Stomach (tissue), 9 donors: Measurements from ENCODE around the gene CEMP1. TPM values are rescaled to one million over a fixed set of nuclear protein-coding genes. Genes with fewer than 3 reads are reported as not detected.

Experiments used
- DNase-seq, 2 donors: peaks; one replicate each; pipeline versions ENCODE4 v3.0.0 to v3.0.0-alpha.2; 2013 to 2019
- H3K27ac ChIP-seq, 5 donors: fragments of 200-600 bp in 4 of 5; sonication (generic) in 4 of 5; one replicate each; pipeline ENCODE4 v1.5.1; 2013 to 2019; ENCODE audit warnings: mild to moderate bottlenecking in 1 of 5, moderate library complexity in 1 of 5
- H3K27me3 ChIP-seq, 3 donors: fragments of 200-600 bp; sonication (generic); one replicate each; pipeline ENCODE4 v1.5.1; 2017 to 2019; ENCODE audit warnings: mixed run types in 1 of 3
- H3K36me3 ChIP-seq, 4 donors: fragments of 200-600 bp; sonication (generic); 1 replicate in 3 of 4; 2 replicates in 1 of 4; pipeline ENCODE4 v1.5.1; 2016 to 2019
- H3K4me1 ChIP-seq, 4 donors: fragments of 200-600 bp; sonication (generic); one replicate each; pipeline ENCODE4 v1.5.1; 2016 to 2019
- H3K4me3 ChIP-seq, 4 donors: fragments of 200-600 bp; sonication (generic) in 3 of 4; one replicate each; pipeline ENCODE4 v1.5.1; 2016 to 2019; ENCODE audit warnings: mild to moderate bottlenecking in 1 of 4
- H3K9me3 ChIP-seq, 4 donors: fragments of 200-600 bp; sonication (generic); one replicate each; pipeline ENCODE4 v1.5.1; 2016 to 2019
- CTCF ChIP-seq, 7 experiments: fragments of 450-650 bp in 4 of 7; fragments of 200-600 bp in 3 of 7; sonication (generic) in 3 of 7; IDR thresholded peaks; one replicate each; pipeline ENCODE4 v1.5.1; 2016 to 2019; ENCODE audit warnings: antibody characterized with exemption in 7 of 7, control low read depth in 2 of 7, mild to moderate bottlenecking in 1 of 7
- EP300 ChIP-seq: sonication (generic); formaldehyde crosslinking; IDR thresholded peaks from one replicate; pipeline ENCODE4 v1.6.1; 2017; ENCODE audit warnings: antibody characterized with exemption
- POLR2A ChIP-seq, 4 donors: fragments of 450-650 bp; IDR thresholded peaks; one replicate each; pipeline ENCODE4 v1.6.1; 2016; ENCODE audit warnings: antibody characterized with exemption in 4 of 4, control low read depth in 2 of 4, mild to moderate bottlenecking in 1 of 4, moderate library complexity in 1 of 4
- POLR2AphosphoS5 ChIP-seq, 3 donors: sonication (generic); formaldehyde crosslinking; IDR thresholded peaks; one replicate each; pipeline ENCODE4 v1.6.1; 2016; ENCODE audit warnings: antibody characterized with exemption in 3 of 3
- WGBS, 5 donors: extraction: QIAGEN DNeasy Blood & Tissue Kit in 3 of 5; methylation state at CpG; one replicate each; pipeline versions ENCODE4 v1.1.5 to v1.1.7; 2013 to 2018; 5-methylcytosine and 5-hydroxymethylcytosine counted together
- intact Hi-C: fragments of 100-400 bp; cut with DNase I; formaldehyde crosslinking; loops from one replicate; pipeline ENCODE4 v1.15.1; 2023; ENCODE audit warnings: low total_unique reads
- polyA plus RNA-seq, 3 donors: library from polyadenylated mRNA; stranded (reverse); fragments of 200-250 nt; gene quantifications; one replicate each; pipeline ENCODE4 v1.2.3, GENCODE V29; 2013
- small RNA-seq, 4 donors: library from RNA; depleted of rRNA; stranded (forward); fragments of <200 nt; gene quantifications; one replicate each; pipeline ENCODE3, GENCODE V24; 2016
- total RNA-seq, 5 donors: library from RNA; depleted of rRNA; stranded (reverse); fragments of >200 nt; gene quantifications; one replicate each; pipeline versions ENCODE4 v1.1.0 to v1.2.3, GENCODE V29; 2014 to 2016
- donor health status: healthy with polysubstance abuse.
- donor health status: Bipolar disorder and iron deficiency.
- donor health status: healthy.

CEMP1 gene
- total and polyA plus RNA-seq, 8 donors, result 0.43 to 0.61 (median 0.58) TPM; not detected in 5

GRCh38 chr16:2480948-2481347 lies 50.3 kb downstream of the CEMP1 start:
- Histone ChIP-seq H3K4me1 (peaks cover 24 to 67% (median 51%) of the 10 kb centered on the region in 4 donors), H3K9me3 (no peaks in the 10 kb centered on the region), H3K4me3 (no peak overlapping the region), H3K27ac (peak overlapping the region in 3 of 5 donors; percentile 14 to 32 (median 30)), H3K27me3 (no peaks in the 10 kb centered on the region), H3K36me3 (peaks cover 0 to 6% (median 4%) of the 10 kb centered on the region in 4 donors)
- peak in 1 of 2 donors; percentile 79 for DNase-seq
- WGBS, 5 donors, result 31 to 57% (median 44%) methylated on average over 11 to 12 of the region's 12 CpGs
- intact Hi-C loops, result no loop called here
- TF ChIP-seq POLR2A (IDR thresholded peaks at IDR 0.05), result no peak
- peak in 2 of 3 donors; percentile 7 to 9 for TF ChIP-seq POLR2AphosphoS5 (IDR thresholded peaks at IDR 0.05)
- no peak for TF ChIP-seq EP300
- TF ChIP-seq CTCF (IDR thresholded peaks at IDR 0.05), result no peak

Small RNAs within 50 kb of the gene (small RNA-seq; reads per million reads assigned to genes)
- gene AC093525.1 (0 reads per million in 4 donors), gene MIR3178 (0 to 0.15 (median 0) reads per million in 4 donors)

Other genes starting within 250 kb of the CEMP1 start
- 10 to 100 TPM in 1 of 5 donors, 1 to 10 TPM in 4; 3.8 to 39.3 (median 4.9) TPM for gene ABCA3, start 190.7 kb downstream of the CEMP1 start, total RNA-seq
- gene ABCA3, start 190.7 kb downstream of the CEMP1 start, polyA plus RNA-seq, result 1 to 10 TPM in 2 of 3 donors, under 1 TPM in 1; 0.61 to 2.7 (median 2.4) TPM
- gene CCNF, start 102.0 kb downstream of the CEMP1 start, total RNA-seq, result 1 to 10 TPM; 1.3 to 7.8 (median 5.2) TPM
- 1 to 10 TPM in 2 of 3 donors, under 1 TPM in 1; 0.46 to 3.6 (median 1.9) TPM for gene CCNF, start 102.0 kb downstream of the CEMP1 start, polyA plus RNA-seq
- 1 to 10 TPM in 3 of 5 donors, not detected in 2; 1.3 to 3.8 (median 3.6) TPM for gene TEDC2, start 71.3 kb downstream of the CEMP1 start, total RNA-seq
- 1 to 10 TPM in 2 of 3 donors, not detected in 1; 1.5 to 2.7 TPM for gene TEDC2, start 71.3 kb downstream of the CEMP1 start, polyA plus RNA-seq
- 1 to 10 TPM in 1 of 5 donors, not detected in 4; 1.8 TPM for gene NTN3, start 60.1 kb downstream of the CEMP1 start, total RNA-seq
- gene NTN3, start 60.1 kb downstream of the CEMP1 start, polyA plus RNA-seq, result not detected
- gene TBC1D24, start 56.3 kb downstream of the CEMP1 start, total RNA-seq, result 10 to 100 TPM in 4 of 5 donors, 1 to 10 TPM in 1; 5.0 to 35.6 (median 18.7) TPM
- 1 to 10 TPM; 3.2 to 4.2 (median 3.4) TPM for gene TBC1D24, start 56.3 kb downstream of the CEMP1 start, polyA plus RNA-seq
- 100 to 1,000 TPM in 2 of 5 donors, 10 to 100 TPM in 2, 1 to 10 TPM in 1; 8.1 to 169 (median 68.3) TPM for gene ATP6V0C, start 17.5 kb downstream of the CEMP1 start, total RNA-seq
- gene ATP6V0C, start 17.5 kb downstream of the CEMP1 start, polyA plus RNA-seq, result 100 to 1,000 TPM in 1 of 3 donors, 10 to 100 TPM in 2; 49.8 to 113 (median 82.3) TPM
- 10 to 100 TPM; 13.4 to 76.8 (median 28.7) TPM for gene AMDHD2, start 11.0 kb downstream of the CEMP1 start, total RNA-seq
- 10 to 100 TPM; 17.2 to 24.7 (median 21.1) TPM for gene AMDHD2, start 11.0 kb downstream of the CEMP1 start, polyA plus RNA-seq
- 10 to 100 TPM; 18.7 to 86.9 (median 33.4) TPM for gene PDPK1, start 6.6 kb upstream of the CEMP1 start, total RNA-seq
- 10 to 100 TPM in 1 of 3 donors, 1 to 10 TPM in 2; 7.0 to 18.3 (median 9.2) TPM for gene PDPK1, start 6.6 kb upstream of the CEMP1 start, polyA plus RNA-seq
- gene KCTD5, start 151.1 kb upstream of the CEMP1 start, total RNA-seq, result 10 to 100 TPM in 4 of 5 donors, under 1 TPM in 1; 0.89 to 45.6 (median 27.2) TPM
- 10 to 100 TPM; 14.4 to 28.6 (median 14.7) TPM for gene KCTD5, start 151.1 kb upstream of the CEMP1 start, polyA plus RNA-seq
- gene PRSS27, start 188.8 kb upstream of the CEMP1 start, total RNA-seq, result under 1 TPM in 1 of 5 donors, not detected in 4; 0.55 TPM
- gene PRSS27, start 188.8 kb upstream of the CEMP1 start, polyA plus RNA-seq, result 10 to 100 TPM in 1 of 3 donors, under 1 TPM in 2; 0.50 to 74.4 (median 0.76) TPM
- 1,000 to 10,000 TPM in 2 of 5 donors, 100 to 1,000 TPM in 3; 142 to 2,165 (median 929) TPM for gene SRRM2, start 221.2 kb upstream of the CEMP1 start, total RNA-seq
- gene SRRM2, start 221.2 kb upstream of the CEMP1 start, polyA plus RNA-seq, result 100 to 1,000 TPM; 151 to 384 (median 321) TPM
- 100 to 1,000 TPM in 4 of 5 donors, 10 to 100 TPM in 1; 68.1 to 279 (median 174) TPM for gene ELOB, start 245.9 kb upstream of the CEMP1 start, total RNA-seq
- gene ELOB, start 245.9 kb upstream of the CEMP1 start, polyA plus RNA-seq, result 100 to 1,000 TPM; 386 to 713 (median 456) TPM